NCI-H1694 treated with DMSO at 0.1 percent for 48 hours (cell line): ENCODE measurements around the gene PRR36.

ENCODE experiments used
- DNase-seq: peaks from one replicate; lab custom pipeline; 2025; lab: John Stamatoyannopoulos, UW

PRR36 gene

DNA sequence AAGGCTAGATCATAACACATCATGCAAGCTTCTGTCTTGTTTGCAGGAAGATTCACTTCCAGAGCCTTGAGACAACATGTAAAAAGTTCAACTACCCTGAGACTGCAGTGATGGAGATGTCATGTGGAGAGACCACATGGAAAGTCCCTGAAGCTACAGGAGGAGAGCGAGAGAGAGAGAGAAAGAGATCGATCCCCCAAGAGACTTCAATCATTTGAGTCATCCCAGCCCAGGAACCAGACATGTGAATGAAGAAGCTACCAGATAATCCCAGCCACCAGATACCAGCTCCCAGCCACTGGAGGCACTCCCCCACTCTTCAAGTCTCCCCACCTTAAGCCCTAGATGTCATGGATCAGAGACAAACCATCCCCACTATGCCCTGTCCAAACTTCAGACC, 54.9 kb downstream of the PRR36 start:
- no peak for DNase-seq

DNA sequence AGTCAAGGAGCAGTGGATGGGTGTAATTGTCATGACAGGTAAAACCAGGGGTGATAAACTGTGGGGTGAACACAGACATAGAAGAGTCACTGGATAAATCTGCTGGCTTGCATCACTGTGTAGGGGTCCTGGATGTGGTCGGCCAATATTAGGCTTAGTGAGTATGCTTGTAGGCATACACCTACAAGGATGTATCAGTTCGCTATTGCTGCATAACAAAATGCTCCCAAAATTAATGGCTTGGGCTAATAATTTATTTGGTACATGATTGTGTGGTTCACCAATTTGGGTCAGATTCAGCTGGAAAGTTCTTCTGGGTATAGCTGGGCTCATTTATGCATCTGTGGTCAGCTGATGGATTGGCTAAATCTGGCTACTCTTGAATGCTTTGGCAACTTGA, 55.4 kb downstream of the PRR36 start:
- no peak for DNase-seq
